Stimulated activated CD4-positive, alpha-beta T cell treated with anti-CD3 and anti-CD28 coated beads, TNF-alpha, amount 100 ng/mL, for 24 hours (primary cell): ENCODE measurements around the gene TEX26.

Experiments used
- DNase-seq, 3 experiments: peaks; one replicate each; pipeline ENCODE4 v3.0.0-alpha.2; 2020; ENCODE audit warnings: low read depth in 3 of 3

TEX26 gene

DNA sequence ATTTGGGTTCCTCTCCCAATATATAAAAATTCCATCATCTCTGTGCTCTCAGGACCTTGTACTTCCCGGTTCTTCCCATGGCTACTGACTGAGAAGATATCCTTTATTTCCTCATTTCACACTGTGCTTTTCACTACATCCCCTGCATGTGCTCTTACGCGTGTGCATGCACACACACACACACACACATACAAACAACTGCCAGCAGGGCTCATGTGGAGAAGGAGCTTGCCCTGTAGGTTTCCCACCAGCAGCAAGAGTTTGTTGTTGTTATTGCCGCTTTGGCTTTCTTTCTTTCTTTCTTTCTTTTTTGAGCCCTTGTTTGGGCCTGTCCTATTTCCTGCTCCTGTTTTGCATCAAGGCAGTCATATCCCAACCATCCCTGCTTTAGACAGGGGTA, 43.6 kb downstream of the TEX26 start:
- DNase-seq, result no peak

DNA sequence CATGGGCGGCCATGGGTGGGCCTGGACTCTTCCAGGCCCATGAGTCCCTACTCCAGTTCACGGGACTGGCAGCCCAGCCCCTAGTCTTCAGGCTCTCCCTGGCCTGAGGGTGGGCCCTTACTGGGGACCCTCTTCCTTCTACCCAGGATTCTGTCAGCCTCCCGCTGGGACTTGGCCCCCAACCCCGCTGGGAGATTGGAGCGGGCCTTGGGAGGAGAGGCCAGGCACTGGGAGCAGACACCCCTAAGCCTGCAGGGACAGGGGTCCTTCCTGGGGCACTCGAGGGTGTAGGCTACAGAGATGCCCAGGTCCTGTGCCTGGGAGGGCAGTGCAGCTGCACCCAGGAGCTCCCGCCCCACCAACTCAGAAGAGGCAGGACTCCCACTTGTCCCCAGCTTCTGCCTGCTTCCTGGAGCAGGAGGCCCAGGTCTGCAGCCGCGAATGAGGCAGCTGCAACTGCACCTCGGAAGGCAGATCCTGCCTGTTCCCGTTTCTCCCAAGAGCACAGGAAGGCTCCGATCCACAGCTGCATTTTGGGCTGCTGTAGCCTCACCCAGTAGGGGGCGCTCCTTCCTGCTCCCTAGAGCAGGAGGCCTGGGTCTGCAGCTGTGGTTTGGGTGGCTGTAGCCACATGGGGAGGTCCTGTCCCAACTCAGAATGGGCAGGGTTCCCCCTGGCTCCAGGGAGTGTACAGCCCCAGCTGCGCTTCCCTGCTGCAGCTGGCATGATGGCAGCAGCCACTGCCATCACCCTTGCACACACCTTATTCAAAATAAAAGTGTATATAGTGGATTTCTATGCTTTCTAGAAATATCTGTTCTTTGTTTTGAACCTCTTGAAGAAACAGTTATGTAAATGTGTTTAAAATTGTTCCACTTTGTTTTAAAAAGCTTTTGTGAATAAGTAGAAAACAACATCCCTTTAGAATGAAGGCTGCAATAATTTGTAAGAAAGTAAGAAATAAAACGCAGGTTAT, 46.8 kb downstream of the TEX26 start:
- DNase-seq, result peak in 2 of 3 experiments; percentile 11 to 31

DNA sequence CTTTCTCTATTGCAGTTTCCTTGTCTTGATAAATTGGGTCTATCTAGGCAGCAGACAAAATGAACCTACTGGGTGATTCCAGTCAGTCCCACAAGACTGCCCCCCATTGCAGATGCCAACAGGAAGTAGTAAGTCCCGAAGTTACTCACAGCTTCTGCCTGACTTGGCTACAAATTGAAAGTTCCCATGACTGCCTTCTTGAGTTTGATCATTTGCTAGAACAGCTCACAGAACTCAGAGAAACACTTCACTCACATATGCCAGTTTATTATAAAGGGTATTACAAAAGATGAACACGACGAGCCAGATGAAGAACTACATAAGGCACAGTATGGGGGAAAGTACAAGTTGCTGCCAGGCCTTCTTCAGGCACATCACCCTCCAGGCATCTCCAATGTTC, 50.0 kb downstream of the TEX26 start:
- DNase-seq, result no peak

DNA sequence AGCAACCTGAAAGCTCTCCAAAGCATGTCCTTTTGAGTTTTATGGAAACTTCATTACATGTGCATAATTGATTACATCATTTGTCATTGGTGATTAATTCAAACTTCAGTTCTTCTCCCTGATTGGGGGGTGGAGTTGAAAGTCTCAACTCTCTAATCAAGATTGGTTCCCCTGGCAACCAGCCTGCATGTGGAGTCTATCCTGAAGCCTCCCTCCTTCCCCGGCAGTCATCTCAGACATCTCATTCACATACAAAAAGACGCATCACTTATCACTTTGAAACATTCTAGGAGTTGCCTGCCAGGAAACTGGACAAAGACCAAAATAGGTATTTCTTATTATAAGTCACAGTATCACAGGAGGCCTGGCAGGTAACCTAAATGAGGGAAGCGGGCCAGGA, 50.5 kb downstream of the TEX26 start:
- no peak for DNase-seq

DNA sequence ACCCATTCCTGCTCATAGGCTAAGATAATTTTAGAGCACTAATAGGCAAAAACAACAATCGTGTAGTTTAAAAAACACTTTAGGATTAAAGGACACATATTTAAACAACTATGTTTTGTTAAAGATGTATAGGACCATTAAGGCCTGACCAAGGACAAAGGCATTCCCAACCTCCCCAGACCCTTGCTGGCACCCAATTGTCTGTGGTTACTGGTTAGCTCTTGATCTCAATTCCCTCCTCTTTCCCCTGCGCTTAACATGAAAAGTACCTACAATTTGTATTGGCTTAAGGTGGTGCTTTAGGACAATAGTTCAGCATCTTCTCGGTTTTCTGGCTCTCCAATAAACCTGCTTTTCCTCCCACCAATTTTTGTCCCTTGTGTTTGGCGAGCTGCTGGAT, 51.0 kb downstream of the TEX26 start:
- DNase-seq, result no peak

DNA sequence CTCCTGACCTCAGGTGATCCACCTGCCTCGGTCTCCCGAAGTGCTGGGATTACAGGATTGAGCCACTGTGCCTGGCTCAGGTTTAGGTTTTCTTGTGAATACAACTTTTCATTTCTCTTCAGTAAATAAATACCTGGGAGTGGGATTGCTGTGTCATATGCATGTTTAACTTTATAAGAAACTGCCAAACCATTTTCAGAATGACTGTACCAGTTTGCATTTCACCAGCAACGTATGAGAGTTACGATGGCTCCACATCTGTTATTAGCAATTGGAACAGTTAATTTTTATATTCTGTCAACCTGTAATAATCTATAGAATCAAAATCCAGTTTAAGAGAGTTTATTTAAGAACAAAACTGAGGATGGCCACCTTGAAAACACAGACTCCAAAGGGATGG, 52.2 kb downstream of the TEX26 start:
- DNase-seq, result no peak

DNA sequence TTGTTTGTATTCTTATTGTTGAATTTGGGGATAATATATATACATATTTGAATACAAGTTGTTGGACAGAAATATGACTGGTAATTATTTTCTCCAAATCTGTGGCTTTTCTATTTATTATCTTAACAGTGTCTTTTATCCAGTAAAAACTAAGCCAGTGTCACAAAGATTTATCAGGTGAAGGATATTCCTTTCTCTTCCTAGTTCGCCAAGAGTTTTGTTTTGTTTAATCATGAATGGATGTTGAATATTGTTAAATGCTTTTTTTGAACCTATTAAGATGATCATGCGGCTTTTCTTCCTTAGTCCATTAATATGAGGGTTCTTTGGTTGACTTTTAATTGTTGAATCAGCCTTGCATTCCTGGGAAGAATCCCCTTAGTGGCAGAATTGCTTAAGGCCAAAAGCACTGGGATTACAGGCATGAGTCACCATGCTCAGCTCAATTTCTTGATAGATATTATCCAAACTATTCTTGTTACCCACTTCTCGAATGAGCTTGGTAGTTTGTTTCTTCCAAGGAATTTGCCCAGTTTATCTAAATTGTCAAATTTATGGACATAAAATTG, 53.3 kb downstream of the TEX26 start:
- no peak for DNase-seq

DNA sequence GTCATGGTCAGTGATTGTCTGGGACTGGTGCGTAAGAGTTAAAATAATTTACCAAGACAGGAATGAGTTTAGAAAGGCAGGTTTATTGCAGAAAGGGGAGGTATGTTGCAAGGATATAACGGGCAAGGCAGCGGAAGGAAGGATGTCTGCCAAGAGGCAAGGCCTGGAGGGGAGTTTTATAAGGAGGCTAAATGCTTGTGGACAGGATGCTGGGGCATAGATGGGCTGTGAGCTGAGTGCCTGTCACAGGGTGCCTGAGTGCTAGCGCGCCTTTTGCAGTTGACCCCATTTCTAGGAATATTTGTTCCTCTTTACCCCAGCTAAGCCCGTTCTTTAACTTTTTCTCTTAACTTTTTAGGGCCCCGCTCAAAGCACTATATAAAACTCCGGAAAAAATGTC, 58.7 kb downstream of the TEX26 start:
- DNase-seq, result no peak

DNA sequence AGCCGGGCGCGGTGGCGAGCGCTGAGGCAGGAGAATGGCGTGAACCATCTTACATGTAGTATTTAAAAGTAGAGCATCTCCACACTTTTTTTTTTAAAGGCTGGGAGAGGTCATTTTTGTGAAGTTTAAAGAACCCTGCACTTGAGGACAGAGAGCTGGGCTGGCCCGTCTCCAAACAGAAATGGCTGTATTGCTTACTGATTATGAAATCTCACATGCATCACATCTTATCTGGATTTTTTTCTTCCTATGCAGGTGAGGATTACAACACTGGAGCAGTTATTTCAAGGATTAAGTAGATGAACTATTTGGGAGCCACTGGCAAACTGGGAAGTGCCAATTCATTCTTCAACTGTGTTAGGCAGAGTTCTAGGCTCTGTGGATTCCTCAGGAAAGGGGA, 59.5 kb downstream of the TEX26 start:
- no peak for DNase-seq

DNA sequence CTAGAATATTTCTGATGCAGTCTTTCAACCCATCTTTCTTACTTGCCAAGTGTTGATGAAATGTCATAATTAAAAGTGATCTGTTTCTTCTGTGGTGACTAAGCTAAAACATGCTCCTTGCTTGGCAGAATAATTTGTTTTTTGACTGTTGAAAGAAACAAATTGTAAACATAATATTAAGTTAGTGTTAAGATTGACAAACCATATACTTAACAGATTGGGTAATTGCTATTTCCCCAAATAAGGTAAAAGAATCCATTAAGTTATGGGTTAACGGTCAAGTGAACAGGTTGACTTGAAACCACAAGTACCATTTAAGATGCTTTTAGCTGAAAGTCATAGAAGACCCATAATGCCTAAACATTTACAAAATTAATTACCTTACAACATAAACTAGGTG, 62.9 kb downstream of the TEX26 start:
- no peak for DNase-seq

DNA sequence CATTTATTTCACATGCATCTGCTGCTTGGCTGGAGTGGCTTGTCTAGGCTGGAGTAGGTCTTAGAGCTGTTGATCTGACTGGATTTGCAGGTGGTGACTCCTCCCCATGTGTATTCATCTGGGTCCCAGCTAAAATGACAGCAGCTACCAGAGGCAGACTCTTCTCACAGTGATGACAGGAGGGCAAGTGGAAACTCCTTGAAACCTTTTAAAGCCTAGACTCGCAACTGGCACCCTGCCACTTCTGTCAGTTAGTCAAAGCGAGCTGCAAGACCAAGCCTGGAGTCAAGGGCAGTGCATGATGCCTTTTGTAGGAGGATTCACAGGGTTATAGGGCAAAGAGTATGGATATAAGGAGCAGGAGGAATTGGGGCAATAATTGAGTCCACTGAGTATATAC, 65.2 kb downstream of the TEX26 start:
- no peak for DNase-seq

DNA sequence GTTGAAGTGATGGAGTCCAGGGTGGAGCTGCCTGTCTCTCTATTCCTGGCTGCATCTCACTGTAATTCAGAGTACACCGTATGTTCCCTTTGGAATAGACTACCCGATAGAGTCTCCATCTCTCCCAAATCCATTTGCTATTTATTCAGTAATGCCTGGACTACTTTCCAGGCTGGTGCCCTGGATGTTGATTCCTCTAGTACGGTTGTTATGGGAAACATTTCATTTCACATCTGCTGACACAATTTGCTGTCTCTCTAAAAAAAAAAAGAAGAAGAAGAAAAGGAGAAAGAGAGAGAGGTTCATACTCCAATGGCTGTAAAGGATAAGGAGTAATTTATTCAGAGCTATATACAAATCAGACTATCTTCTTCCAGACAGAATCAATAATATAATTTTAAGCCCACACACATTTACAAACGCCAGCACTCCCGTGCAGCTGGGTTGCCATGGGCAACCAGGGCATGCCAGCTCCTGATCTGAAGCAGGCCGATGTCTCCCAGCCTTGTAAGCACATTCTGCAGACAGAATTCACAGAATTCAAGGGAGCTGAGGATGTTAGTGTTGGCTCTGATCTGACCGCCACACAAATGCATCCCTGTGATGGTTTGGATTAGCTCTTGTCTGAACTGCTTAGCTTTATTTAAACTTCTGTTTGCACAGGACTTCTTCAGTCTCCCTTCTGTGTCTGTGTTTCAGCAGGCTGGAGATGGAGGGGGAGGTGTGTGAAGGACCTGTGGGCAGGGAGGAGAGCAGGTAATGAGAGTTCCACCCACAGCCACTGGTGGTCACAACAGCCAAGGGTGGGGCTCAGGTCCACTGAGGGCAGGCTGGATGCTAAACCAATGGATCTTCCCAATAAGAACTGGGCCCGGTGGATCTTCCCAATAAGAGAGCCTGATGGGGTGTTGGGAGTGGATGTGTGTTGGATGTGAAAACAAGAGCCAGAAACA, 66.0 kb downstream of the TEX26 start:
- no peak for DNase-seq

DNA sequence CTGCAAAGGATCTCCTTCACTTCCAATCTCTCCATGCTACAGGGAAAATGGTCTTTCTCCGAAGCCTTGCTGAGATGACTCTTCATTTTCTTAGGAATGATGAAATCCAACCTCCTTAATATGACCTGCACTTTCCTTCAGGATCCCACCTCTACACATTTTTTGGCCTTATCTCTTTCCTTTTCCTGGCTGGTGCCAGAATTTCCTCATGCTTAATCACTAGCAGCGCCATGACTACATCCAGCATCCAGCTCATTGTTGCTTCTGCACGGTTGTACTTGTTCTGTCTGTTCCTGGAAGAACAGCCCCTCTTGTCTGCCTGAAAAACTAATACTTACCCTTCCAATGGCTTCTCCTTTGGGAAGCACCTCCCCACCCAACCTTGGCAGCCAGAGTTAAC, 68.4 kb downstream of the TEX26 start:
- DNase-seq, result no peak

DNA sequence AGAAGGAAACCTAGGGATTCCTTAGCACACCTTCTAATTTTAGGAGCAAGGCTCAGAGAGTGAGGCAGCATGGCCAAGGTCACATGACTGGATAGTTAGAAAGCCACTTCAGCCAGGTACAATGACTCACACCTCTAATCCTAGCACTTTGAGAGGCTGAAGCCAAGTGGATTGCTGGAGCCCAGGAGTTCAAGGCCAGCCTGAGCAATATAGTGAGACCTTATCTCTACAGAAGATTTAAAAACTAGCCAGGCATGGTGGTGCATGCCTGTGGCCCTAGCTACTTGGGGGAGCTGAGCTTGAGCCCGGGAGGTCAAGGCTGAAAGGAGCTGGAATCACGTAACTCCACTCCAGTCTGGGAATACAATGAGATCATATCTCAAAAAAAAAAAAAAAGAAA, 69.2 kb downstream of the TEX26 start:
- DNase-seq, result no peak

DNA sequence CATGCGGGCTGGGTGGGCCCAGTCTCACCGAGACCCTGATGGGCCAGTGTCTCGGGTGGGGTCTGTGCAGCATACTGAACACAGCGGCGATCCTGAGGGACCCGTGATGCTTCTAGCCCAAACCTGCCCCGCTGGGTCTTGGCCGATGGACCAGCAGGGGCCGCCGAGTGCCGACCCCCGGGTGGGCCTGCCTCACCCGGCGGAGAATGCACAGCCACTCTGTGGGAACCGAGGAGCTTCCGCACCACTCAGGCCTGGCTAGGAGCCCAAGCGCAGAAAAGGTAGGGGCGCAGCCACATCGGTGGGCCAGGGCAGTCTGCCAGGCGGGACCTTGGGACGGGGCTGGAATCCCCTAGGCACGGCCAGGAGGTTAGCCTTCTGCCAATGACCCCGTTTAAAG, 72.6 kb downstream of the TEX26 start:
- no peak for DNase-seq

DNA sequence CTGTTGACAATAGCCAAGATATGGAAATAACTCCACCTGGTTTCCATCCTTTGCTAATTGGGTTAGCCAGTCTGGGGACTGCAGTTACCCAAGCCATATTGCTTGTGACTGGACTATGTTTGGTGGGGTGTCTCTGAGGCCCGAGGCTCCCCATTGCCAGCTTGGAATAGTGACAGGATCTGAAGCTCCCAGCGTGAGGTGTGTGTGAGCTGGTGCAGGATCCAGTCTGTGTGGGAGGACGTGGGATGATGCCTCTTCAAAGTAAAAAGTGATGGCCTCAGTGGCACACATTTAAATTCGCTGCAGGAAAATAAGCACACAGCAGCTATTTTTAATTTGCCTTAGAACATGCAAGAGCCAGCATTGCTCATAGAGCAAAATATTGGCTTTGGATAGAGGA, 75.0 kb downstream of the TEX26 start:
- no peak for DNase-seq

DNA sequence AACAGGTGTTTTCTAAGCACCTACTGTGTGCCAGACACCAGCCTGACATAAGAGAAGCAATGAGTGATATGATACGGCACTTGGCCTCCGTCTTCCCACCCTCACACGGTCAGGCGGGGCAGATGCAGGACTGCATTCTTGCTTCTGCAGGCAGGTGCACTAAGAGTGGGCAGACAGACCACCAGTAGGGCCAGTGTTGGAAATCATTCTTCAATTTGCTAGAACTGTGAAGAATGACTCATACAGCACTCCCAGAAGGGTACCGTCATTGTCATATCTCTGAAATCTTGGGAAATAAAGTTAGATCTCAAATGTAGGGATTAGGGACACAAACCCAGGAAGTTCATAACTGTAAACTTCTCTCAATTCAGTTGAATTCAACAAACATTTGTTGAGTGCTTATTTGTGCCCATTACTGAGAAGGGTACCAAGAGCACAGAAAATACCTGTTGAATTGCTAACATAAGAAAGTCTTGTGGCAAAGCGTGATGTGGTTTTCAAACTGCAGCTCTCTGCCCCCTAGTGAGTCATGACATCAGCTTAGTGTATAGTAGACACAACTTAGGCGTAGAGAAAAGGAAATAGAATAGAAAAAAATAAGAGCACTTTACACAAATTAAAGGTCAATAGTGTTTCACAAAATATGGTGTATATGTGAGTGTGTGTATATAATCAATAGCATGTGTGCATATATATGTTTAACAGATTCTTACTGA, 76.1 kb downstream of the TEX26 start:
- no peak for DNase-seq

DNA sequence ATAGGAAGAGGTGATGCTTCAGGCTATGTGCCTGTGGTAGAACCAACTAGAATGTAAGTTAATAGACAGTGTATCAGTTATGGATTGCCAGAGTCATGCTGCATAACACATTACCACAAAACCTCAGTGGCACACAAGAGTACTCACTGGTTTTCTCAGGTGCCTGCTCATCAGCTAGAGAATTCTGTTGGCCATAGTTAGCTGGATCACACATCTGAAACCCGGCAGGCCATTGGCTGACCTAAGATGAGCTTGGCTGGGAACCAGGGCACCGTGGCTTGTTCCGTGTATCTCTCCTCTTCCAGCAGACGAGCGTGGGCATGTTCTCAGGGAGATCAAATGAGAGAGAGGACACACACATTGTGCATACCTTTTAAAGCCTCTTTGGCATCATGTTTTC, 76.7 kb downstream of the TEX26 start:
- DNase-seq, result no peak

DNA sequence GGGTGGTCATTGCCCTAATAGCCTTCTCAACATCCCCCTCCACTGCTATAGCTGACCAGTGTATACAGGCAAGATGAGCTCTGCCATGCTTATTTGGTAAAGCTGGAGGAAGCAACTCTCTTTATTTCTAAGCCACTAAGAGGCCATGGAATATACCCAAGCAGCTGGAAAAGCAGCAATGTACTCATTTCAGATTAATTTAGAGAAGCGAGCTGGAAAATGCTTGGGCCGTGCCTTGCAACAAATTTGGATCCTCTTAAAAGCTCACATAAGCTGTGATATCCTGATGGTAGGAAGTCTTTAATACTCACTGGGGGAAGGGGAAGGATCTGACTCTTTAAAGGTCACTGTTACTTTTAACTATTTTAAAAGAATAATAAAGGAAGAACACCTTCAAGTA, 77.8 kb downstream of the TEX26 start:
- no peak for DNase-seq

DNA sequence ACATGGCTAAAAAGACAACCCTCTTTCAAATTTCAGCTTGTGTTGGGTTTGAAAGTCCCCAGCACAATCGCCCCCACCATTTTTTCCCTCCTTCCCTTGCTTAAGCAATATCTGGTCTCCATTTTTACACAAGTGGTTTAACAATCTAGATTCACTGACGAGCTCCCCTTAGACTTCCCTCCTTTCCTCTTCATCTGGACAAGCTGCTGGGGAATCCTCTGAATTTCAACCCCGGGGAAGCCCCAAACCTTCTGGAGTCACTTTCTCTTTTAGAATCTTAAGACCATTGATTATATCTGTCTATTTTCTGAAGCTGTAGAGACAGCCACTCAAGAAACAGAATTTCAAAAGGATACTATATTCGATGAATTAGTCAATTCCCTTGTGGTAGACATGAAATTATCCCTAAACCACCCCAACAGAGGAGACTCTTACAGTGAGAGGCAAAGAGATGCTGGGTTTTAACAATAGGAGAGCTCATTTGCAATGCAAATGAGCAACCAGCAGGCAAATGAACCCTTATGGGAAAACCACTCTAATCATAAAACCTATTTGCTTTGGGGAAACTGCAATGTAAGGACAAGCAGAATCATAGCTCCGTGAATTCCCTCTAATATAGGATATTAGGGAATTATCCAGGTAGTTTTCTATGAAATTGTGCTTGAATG, 78.9 kb downstream of the TEX26 start:
- DNase-seq, result no peak
